HL-60 (cell line): ENCODE measurements around the gene BACH1.

Experiments
- DNase-seq, 2 experiments: peaks; one replicate each; pipeline ENCODE4 v3.0.0-alpha.2; 2010 to 2020; ENCODE audit warnings: low read depth in 1 of 2, low spot score in 1 of 2
- H3K27ac ChIP-seq: fragments of 250-450 bp; sonication (Bioruptor Pico); replicated peaks from 2 replicates; pipeline ENCODE4 v1.5.1; 2020; ENCODE audit warnings: mild to moderate bottlenecking, moderate library complexity
- H3K27me3 ChIP-seq: fragments of 250-450 bp; sonication (Bioruptor Pico); 2 replicates; pipeline ENCODE4 v1.5.1; 2021; ENCODE audit warnings: mild to moderate bottlenecking, moderate library complexity; ENCODE audit not compliant: insufficient read depth, poor library complexity, severe bottlenecking
- H3K4me3 ChIP-seq: replicated peaks from 2 replicates; pipeline ENCODE4 v1.5.1; 2011; ENCODE audit warnings: mild to moderate bottlenecking, control low read depth, low read length; ENCODE audit not compliant: insufficient read depth
- GABPA ChIP-seq: IDR thresholded peaks from 2 replicates; pipeline ENCODE4 v1.6.1; 2012; ENCODE audit warnings: low read depth
- POLR2AphosphoS5 ChIP-seq: IDR thresholded peaks from 2 replicates; pipeline ENCODE4 v1.6.1; 2012; ENCODE audit warnings: low read depth
- SPI1 ChIP-seq: IDR thresholded peaks from 2 replicates; pipeline ENCODE4 v1.6.1; 2012; ENCODE audit warnings: low read depth, mild to moderate bottlenecking, borderline replicate concordance
- TF ChIP-seq, protein P1 (sequence below): IDR thresholded peaks from 2 replicates; pipeline ENCODE4 v1.6.1; 2012; ENCODE audit warnings: low read depth; ENCODE audit not compliant: insufficient replicate concordance
- TF ChIP-seq, protein P2 (sequence below): IDR thresholded peaks from one replicate; pipeline ENCODE4 v1.5.1; 2011; ENCODE audit warnings: low read length, control low read depth, inconsistent platforms; ENCODE audit not compliant: insufficient read depth

The BACH1 gene

DNA sequence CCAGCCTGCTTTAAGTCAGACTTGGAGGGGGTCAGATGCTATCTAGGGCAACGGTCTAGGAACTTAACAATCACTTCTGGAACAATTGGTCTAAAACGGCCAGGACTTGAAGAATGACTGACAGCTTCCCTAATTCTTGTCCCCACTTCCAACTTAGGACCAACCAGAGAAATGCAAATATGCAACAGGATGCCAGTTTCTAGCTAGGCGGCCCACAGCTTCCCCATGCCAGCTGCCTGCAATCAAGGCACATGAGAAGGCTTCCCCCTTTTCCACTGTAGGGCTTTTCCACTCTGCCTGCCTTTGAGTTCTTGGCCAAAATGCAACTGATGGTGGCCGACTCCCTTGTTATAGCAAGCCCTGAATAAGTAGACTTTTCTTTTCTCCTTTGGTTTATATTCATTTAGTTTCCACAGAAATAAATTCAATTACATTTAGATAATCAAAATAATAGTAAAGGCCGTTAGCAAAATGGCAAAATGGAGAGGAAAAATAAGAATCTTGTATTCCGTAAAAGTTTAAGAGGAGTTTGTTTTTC lies 80.9 kb downstream of the BACH1 start:
- no peak overlapping the region for H3K27ac ChIP-seq

DNA sequence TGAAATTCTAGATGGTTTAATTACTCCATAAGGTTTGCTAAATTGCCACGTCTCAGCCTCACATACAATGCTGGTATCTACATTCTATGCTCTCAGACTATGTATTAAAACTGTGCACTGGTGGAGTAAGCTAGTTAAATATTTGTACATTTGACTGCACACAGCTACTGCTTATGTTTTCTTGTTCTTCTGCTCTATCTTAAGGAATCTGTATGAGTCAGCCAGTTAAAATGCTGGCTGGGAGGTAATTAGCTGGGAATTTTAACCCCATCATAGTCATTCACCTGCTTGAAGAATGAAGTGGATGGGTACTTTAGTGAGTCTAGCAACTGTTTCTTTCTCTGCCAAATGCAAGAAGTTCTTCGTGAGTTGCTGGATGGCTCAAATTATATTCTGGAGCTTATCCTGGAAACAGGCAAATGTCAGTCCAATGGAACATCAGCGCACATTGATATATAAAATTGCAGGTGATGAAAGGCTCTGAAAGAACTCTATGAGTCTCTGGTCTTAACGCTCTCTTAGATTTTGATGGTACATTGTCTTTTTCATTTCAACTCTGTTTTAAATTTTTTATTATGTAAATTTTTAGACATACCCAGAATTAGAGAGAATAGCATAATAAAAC lies 83.4 kb downstream of the BACH1 start:
- Histone ChIP-seq H3K27me3 (no peaks in the 10 kb centered on the region), H3K27ac (no peak overlapping the region), H3K4me3 (no peak overlapping the region)
- no peak for DNase-seq
- TF ChIP-seq, protein P1, sequence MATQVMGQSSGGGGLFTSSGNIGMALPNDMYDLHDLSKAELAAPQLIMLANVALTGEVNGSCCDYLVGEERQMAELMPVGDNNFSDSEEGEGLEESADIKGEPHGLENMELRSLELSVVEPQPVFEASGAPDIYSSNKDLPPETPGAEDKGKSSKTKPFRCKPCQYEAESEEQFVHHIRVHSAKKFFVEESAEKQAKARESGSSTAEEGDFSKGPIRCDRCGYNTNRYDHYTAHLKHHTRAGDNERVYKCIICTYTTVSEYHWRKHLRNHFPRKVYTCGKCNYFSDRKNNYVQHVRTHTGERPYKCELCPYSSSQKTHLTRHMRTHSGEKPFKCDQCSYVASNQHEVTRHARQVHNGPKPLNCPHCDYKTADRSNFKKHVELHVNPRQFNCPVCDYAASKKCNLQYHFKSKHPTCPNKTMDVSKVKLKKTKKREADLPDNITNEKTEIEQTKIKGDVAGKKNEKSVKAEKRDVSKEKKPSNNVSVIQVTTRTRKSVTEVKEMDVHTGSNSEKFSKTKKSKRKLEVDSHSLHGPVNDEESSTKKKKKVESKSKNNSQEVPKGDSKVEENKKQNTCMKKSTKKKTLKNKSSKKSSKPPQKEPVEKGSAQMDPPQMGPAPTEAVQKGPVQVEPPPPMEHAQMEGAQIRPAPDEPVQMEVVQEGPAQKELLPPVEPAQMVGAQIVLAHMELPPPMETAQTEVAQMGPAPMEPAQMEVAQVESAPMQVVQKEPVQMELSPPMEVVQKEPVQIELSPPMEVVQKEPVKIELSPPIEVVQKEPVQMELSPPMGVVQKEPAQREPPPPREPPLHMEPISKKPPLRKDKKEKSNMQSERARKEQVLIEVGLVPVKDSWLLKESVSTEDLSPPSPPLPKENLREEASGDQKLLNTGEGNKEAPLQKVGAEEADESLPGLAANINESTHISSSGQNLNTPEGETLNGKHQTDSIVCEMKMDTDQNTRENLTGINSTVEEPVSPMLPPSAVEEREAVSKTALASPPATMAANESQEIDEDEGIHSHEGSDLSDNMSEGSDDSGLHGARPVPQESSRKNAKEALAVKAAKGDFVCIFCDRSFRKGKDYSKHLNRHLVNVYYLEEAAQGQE: no peak
- TF ChIP-seq POLR2AphosphoS5 (no peak), GABPA (no peak), SPI1 (no peak)
- TF ChIP-seq, protein P2, sequence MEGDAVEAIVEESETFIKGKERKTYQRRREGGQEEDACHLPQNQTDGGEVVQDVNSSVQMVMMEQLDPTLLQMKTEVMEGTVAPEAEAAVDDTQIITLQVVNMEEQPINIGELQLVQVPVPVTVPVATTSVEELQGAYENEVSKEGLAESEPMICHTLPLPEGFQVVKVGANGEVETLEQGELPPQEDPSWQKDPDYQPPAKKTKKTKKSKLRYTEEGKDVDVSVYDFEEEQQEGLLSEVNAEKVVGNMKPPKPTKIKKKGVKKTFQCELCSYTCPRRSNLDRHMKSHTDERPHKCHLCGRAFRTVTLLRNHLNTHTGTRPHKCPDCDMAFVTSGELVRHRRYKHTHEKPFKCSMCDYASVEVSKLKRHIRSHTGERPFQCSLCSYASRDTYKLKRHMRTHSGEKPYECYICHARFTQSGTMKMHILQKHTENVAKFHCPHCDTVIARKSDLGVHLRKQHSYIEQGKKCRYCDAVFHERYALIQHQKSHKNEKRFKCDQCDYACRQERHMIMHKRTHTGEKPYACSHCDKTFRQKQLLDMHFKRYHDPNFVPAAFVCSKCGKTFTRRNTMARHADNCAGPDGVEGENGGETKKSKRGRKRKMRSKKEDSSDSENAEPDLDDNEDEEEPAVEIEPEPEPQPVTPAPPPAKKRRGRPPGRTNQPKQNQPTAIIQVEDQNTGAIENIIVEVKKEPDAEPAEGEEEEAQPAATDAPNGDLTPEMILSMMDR: no peak

More for the DNA sequence above, 80.9 kb downstream of the BACH1 start:
- no peak for DNase-seq
- TF ChIP-seq, protein P1: no peak
- TF ChIP-seq SPI1 (no peak), GABPA (no peak), POLR2AphosphoS5 (no peak)
- TF ChIP-seq, protein P2: no peak
- Histone ChIP-seq H3K4me3 (no peak overlapping the region), H3K27me3 (no peaks in the 10 kb centered on the region)

DNA sequence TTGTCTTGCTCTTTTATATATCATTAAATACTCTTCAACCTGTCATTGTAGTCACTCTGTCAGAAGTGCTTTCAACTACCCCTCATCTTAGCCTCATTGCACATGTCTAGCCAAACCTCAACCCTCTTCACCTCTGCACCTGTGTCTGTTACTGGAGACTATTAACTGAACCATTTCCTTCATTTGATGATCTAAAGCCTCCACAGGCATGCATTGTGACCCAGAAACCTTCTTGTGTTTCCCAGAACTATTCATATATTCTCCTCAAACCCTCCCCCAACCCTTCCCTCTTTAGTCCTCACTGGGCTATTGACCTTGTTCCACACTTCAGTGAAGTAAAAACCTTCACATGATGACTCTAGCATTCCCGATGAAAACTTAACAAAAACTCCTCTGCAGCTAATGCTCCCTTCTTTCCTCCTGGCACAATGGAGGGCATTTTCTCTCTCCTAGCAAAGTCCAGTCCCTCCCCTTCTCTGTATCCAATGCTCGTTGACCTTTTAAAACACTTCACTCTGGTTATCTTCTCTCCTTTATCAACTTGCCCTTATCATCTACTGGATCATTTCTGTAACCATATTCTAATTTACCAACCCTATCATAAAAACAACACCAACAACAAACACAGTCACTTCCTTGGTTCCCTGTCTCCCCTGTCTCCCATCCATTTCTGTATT lies 86.1 kb downstream of the BACH1 start:
- Histone ChIP-seq H3K27ac (no peak overlapping the region), H3K4me3 (no peak overlapping the region), H3K27me3 (no peaks in the 10 kb centered on the region)
- TF ChIP-seq SPI1: no peak
- TF ChIP-seq, protein P1: no peak
- no peak for TF ChIP-seq POLR2AphosphoS5
- TF ChIP-seq, protein P2: no peak
- TF ChIP-seq GABPA: no peak
- DNase-seq: no peak
